ENCODE data around the gene CRYAA. TPM values are rescaled to one million over a fixed set of nuclear protein-coding genes. Genes with fewer than 3 reads are reported as not detected.

The CRYAA gene
- total and polyA plus RNA-seq, 2 of the 8 experiments (the other 6 are each of a cell fraction or from before 2014, with no cell fraction given) = not detected

DNA sequence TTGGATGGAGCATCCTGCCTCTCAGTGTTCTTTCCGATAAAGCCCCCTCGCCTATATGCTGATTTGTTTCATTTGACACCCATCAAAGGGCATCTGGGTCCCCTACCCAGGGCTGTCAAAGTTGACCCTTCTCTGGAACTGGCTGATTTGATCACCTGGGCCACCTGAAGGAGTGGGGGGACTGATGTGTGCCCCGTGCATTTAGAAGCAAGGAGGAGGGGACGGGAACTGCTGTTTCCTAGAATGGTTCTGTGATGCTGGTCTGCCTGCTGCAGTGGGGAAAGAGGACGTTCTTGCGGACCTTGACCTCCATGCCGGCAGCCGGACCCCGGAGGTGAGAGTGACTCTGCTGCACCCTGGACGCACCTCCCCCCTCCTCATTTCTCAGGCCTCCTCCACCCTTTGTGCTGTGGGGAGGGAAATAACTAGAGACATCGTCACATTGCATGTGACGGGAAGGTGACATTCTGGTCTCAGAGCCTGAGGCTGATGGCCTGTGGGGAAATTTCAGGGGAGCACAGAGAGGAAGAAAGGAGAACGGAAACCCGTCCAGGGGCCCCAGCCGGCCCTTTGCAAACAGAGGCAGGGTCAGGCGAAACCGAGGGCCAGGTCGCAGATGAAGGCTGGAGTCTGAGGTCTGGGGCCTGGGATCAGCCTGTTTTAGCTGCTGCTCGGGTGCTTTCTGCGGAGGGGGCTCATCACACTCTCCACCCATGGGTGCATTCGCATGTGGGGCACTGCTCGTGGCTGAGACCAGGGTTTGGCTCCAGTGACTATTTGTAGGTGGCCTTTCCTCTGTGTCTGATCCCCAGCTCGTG, 25.7 kb downstream of the CRYAA start (continued):
- no peak for TF ChIP-seq SP4 (IDR thresholded peaks at IDR 0.05; ENCODE audit: low read length)
- TF ChIP-seq CHD1 (IDR thresholded peaks at IDR 0.05; ENCODE audit: low read depth, low read length) = no peak
- no peak for TF ChIP-seq ASH2L (IDR thresholded peaks at IDR 0.05; ENCODE audit: low read length)
- TF ChIP-seq BACH1 (IDR thresholded peaks at IDR 0.05; ENCODE audit: low read length) = no peak
- TF ChIP-seq, protein P1, sequence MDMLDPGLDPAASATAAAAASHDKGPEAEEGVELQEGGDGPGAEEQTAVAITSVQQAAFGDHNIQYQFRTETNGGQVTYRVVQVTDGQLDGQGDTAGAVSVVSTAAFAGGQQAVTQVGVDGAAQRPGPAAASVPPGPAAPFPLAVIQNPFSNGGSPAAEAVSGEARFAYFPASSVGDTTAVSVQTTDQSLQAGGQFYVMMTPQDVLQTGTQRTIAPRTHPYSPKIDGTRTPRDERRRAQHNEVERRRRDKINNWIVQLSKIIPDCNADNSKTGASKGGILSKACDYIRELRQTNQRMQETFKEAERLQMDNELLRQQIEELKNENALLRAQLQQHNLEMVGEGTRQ (IDR thresholded peaks at IDR 0.05; ENCODE audit: low read length) = no peak
- TF ChIP-seq RFX5 (IDR thresholded peaks at IDR 0.05; ENCODE audit: borderline replicate concordance, low read depth, low read length) = no peak
